GM18870 (cell line): Measurements from ENCODE around the gene RUSF1.
"Not testable (repeated sequence)": the region's sequence is repeated elsewhere in the genome, so short reads cannot be mapped to it uniquely, and the experiment has no call there.

Source experiments
- ATAC-seq: cut with Tn5 transposase; IDR thresholded peaks from one replicate; pipeline ENCODE4 v1.9.1; 2021; ENCODE audit warnings: moderate library complexity; ENCODE audit not compliant: unreplicated experiment

RUSF1 gene

GRCh38 chr16:31507929-31508705, at the start of gene RUSF1:
Gene RUSF1 (minus strand): TSS chr16:31508391. CDS start chr16:31508373, 18 bp downstream.
- peak; percentile 62 for ATAC-seq

- ATAC-seq = no peak
Observed at GRCh38 chr16:31542763-31543162, 34.6 kb upstream of the RUSF1 start.

GRCh38 chr16:31539762-31540161, 31.6 kb upstream of the RUSF1 start:
- not testable (repeated sequence) for ATAC-seq

- not testable (repeated sequence) for ATAC-seq
Observed at GRCh38 chr16:31538243-31538598, 30.0 kb upstream of the RUSF1 start.

- no peak for ATAC-seq
Observed at GRCh38 chr16:31537362-31538242, 29.4 kb upstream of the RUSF1 start.

GRCh38 chr16:31536804-31537361, 28.7 kb upstream of the RUSF1 start:
- no peak for ATAC-seq

- no peak for ATAC-seq
Observed at GRCh38 chr16:31535737-31536136, 27.5 kb upstream of the RUSF1 start.

- no peak for ATAC-seq
Observed at GRCh38 chr16:31532896-31533295, 24.7 kb upstream of the RUSF1 start.

GRCh38 chr16:31532120-31532519, 23.9 kb upstream of the RUSF1 start:
- no peak for ATAC-seq

- no peak for ATAC-seq
Observed at GRCh38 chr16:31531096-31531495, 22.9 kb upstream of the RUSF1 start.

- ATAC-seq = no peak
Observed at GRCh38 chr16:31530405-31530804, 22.2 kb upstream of the RUSF1 start.

- no peak for ATAC-seq
Observed at GRCh38 chr16:31529937-31530312, 21.7 kb upstream of the RUSF1 start.

- ATAC-seq = no peak
Observed at GRCh38 chr16:31529108-31529936, 21.1 kb upstream of the RUSF1 start.

GRCh38 chr16:31528523-31529107, 20.4 kb upstream of the RUSF1 start:
- ATAC-seq = no peak

- ATAC-seq = no peak
Observed at GRCh38 chr16:31527734-31528274, 19.6 kb upstream of the RUSF1 start, which contains the start of gene AHSP. Gene AHSP (plus strand): TSS chr16:31527900. CDS start chr16:31528140, 240 bp downstream.

GRCh38 chr16:31525113-31525512, 16.9 kb upstream of the RUSF1 start:
- no peak for ATAC-seq

GRCh38 chr16:31523768-31524167, 15.6 kb upstream of the RUSF1 start:
- not testable (repeated sequence) for ATAC-seq

- ATAC-seq = no peak
Observed at GRCh38 chr16:31522071-31522470, 13.9 kb upstream of the RUSF1 start.

GRCh38 chr16:31521368-31521767, 13.2 kb upstream of the RUSF1 start:
- ATAC-seq = no peak
